ENCODE data around the gene NKG7. TPM values are rescaled to one million over a fixed set of nuclear protein-coding genes. Genes with fewer than 3 reads are reported as not detected.
"Not testable (repeated sequence)": the region's sequence is repeated elsewhere in the genome, so short reads cannot be mapped to it uniquely, and the experiment has no call there.

Gene NKG7
- polyA plus RNA-seq, 1 donor (not counting 4 experiments of a cell fraction or from before 2014, with no cell fraction given), result not detected

GRCh38 chr19:51417810-51418157, 45.3 kb upstream of the NKG7 start:
- DNase-seq (ENCODE audit: low read depth, low spot score) (no peak), FAIRE-seq (no peak)
- no peaks in the 10 kb centered on the region for H3K27me3 ChIP-seq (ENCODE audit: control insufficient read depth, extremely low read depth, insufficient read depth, low read length)
- H3K9me3 ChIP-seq (ENCODE audit: control insufficient read depth, low read depth, low read length), result no peaks in the 10 kb centered on the region
- H3K4me2 ChIP-seq (ENCODE audit: control insufficient read depth, extremely low read depth, insufficient read depth, low read depth, low read length), result no peak overlapping the region
- H3K36me3 ChIP-seq (ENCODE audit: control insufficient read depth in 2 of 2, extremely low read depth in 1 of 2, insufficient read depth in 2 of 2, low read length in 2 of 2), result no peaks in the 10 kb centered on the region
- TF ChIP-seq, protein P1, sequence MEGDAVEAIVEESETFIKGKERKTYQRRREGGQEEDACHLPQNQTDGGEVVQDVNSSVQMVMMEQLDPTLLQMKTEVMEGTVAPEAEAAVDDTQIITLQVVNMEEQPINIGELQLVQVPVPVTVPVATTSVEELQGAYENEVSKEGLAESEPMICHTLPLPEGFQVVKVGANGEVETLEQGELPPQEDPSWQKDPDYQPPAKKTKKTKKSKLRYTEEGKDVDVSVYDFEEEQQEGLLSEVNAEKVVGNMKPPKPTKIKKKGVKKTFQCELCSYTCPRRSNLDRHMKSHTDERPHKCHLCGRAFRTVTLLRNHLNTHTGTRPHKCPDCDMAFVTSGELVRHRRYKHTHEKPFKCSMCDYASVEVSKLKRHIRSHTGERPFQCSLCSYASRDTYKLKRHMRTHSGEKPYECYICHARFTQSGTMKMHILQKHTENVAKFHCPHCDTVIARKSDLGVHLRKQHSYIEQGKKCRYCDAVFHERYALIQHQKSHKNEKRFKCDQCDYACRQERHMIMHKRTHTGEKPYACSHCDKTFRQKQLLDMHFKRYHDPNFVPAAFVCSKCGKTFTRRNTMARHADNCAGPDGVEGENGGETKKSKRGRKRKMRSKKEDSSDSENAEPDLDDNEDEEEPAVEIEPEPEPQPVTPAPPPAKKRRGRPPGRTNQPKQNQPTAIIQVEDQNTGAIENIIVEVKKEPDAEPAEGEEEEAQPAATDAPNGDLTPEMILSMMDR (optimal IDR thresholded peaks at IDR 0.05 in 1 of 3, IDR thresholded peaks at IDR 0.05 in 1 of 3, conservative IDR thresholded peaks at IDR 0.05 in 1 of 3; ENCODE audit: extremely low read depth in 1 of 3, insufficient read depth in 2 of 3, low read length in 3 of 3), result no peak
- TF ChIP-seq EZH2 (IDR thresholded peaks at IDR 0.05; ENCODE audit: low read length), result no peak
- H3K4me3 ChIP-seq (ENCODE audit: control insufficient read depth in 2 of 3, extremely low read depth in 1 of 3, insufficient read depth in 2 of 3, low read depth in 1 of 3, low read length in 3 of 3), result no peak overlapping the region
- no peaks in the 10 kb centered on the region for H3K79me2 ChIP-seq (ENCODE audit: control insufficient read depth, insufficient read depth, low read length)
- H2AFZ ChIP-seq (ENCODE audit: control insufficient read depth, low read length), result no peak overlapping the region
- dilution Hi-C loops (cut with MboI; ENCODE audit: extremely low pct_ligation_motif_present, low sequenced_read_pairs), result no loop called here
- H3K27ac ChIP-seq (ENCODE audit: control insufficient read depth, insufficient read depth, low read length), result no peak overlapping the region
- H3K4me1 ChIP-seq (ENCODE audit: control insufficient read depth, extremely low read depth, insufficient read depth, low read length), result no peaks in the 10 kb centered on the region
- no peaks in the 10 kb centered on the region for H4K20me1 ChIP-seq (ENCODE audit: control insufficient read depth, extremely low read depth, insufficient read depth, low read length)
- H3K9me1 ChIP-seq (ENCODE audit: control insufficient read depth, extremely low read depth, insufficient read depth, low read length), result no peaks in the 10 kb centered on the region
- H3K9ac ChIP-seq (ENCODE audit: control insufficient read depth, extremely low read depth, insufficient read depth, low read length), result no peak overlapping the region

DNA sequence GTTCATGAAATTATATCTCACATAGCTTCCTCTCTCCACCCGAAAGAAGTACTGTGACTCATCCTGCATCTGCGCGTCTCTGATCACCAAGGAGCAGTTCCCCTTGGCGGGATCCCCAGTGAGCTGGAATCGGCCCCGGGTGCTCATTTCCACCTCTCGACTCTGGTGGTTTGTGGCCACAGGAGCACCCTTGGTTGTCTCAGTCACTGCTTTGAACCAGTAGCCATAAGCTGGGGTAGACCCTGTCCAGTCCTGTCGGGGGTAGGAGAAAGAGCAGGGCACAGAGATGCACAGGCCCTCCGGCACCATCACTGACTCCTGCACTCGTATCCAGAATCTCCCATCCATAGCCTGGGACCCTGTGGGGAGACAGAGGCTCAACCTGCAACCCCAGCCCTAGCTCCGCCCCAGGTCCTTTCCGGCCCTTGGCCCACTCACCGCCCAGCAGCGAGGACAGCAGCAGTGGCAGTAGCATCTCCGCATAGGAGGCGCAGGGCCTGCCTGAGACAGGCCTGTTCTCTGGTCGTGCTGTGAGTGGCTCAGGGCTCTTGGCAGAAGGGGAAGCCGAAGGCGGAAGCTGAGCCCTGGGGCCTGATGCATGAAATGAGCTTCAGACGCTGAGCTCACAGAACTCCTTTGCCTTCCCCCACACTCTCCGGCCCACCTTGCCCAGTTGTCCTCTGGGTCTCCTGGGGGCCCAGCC, 44.8 kb upstream of the NKG7 start, which contains the start of gene SIGLEC10:
Gene SIGLEC10, minus strand, starts transcription at position 536 of the 703 bp plus-strand sequence. Its CDS starts 61 bp downstream, at position 475.
- Histone ChIP-seq H3K9me1 (ENCODE audit: control insufficient read depth, extremely low read depth, insufficient read depth, low read length) (no peaks in the 10 kb centered on the region), H3K9ac (ENCODE audit: control insufficient read depth, extremely low read depth, insufficient read depth, low read length) (no peak within 1 kb of the TSS), H3K4me3 (ENCODE audit: control insufficient read depth in 2 of 3, extremely low read depth in 1 of 3, insufficient read depth in 2 of 3, low read depth in 1 of 3, low read length in 3 of 3) (no peak within 1 kb of the TSS), H3K4me2 (ENCODE audit: control insufficient read depth, extremely low read depth, insufficient read depth, low read depth, low read length) (no peak within 1 kb of the TSS), H2AFZ (ENCODE audit: control insufficient read depth, low read length) (no peak within 1 kb of the TSS), H3K79me2 (ENCODE audit: control insufficient read depth, insufficient read depth, low read length) (no peaks in the 10 kb centered on the region), H3K4me1 (ENCODE audit: control insufficient read depth, extremely low read depth, insufficient read depth, low read length) (no peaks in the 10 kb centered on the region), H3K27ac (ENCODE audit: control insufficient read depth, insufficient read depth, low read length) (no peak within 1 kb of the TSS), H3K9me3 (ENCODE audit: control insufficient read depth, low read depth, low read length) (no peaks in the 10 kb centered on the region), H4K20me1 (ENCODE audit: control insufficient read depth, extremely low read depth, insufficient read depth, low read length) (no peaks in the 10 kb centered on the region), H3K27me3 (ENCODE audit: control insufficient read depth, extremely low read depth, insufficient read depth, low read length) (no peaks in the 10 kb centered on the region), H3K36me3 (ENCODE audit: control insufficient read depth in 2 of 2, extremely low read depth in 1 of 2, insufficient read depth in 2 of 2, low read length in 2 of 2) (no peaks in the 10 kb centered on the region)
- dilution Hi-C loops (cut with MboI; ENCODE audit: extremely low pct_ligation_motif_present, low sequenced_read_pairs), result no loop called here
- DNase-seq (ENCODE audit: low read depth, low spot score) (no peak), FAIRE-seq (no peak)
- TF ChIP-seq, protein P1 (optimal IDR thresholded peaks at IDR 0.05 in 1 of 3, IDR thresholded peaks at IDR 0.05 in 1 of 3, conservative IDR thresholded peaks at IDR 0.05 in 1 of 3; ENCODE audit: extremely low read depth in 1 of 3, insufficient read depth in 2 of 3, low read length in 3 of 3), result no peak
- TF ChIP-seq EZH2 (IDR thresholded peaks at IDR 0.05; ENCODE audit: low read length), result no peak

DNA sequence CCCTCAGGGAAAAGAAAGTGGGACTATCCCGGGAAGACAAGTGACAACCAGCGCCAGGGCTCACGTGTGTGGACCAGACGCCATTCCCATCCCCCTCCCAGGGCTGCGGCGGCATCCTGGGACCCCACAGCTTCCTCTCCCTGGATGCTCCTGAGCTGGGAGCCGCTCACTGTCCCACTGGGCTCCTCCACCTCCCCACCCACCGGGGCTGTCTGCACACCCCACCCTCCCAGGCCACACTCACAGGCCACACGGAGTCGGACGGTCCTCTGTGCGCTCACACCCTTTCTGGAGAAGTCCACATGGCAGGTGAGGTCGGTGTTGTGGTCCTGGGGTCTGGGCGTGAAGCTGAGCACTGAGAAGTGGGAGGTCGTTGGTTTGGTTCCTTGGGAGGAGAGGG, 44.0 kb upstream of the NKG7 start:
- DNase-seq (ENCODE audit: low read depth, low spot score); H3K4me2 ChIP-seq (ENCODE audit: control insufficient read depth, extremely low read depth, insufficient read depth, low read depth, low read length); H3K79me2 ChIP-seq (ENCODE audit: control insufficient read depth, insufficient read depth, low read length); H4K20me1 ChIP-seq (ENCODE audit: control insufficient read depth, extremely low read depth, insufficient read depth, low read length); H3K4me3 ChIP-seq (ENCODE audit: control insufficient read depth in 2 of 3, extremely low read depth in 1 of 3, insufficient read depth in 2 of 3, low read depth in 1 of 3, low read length in 3 of 3); H2AFZ ChIP-seq (ENCODE audit: control insufficient read depth, low read length); H3K4me1 ChIP-seq (ENCODE audit: control insufficient read depth, extremely low read depth, insufficient read depth, low read length); H3K9me1 ChIP-seq (ENCODE audit: control insufficient read depth, extremely low read depth, insufficient read depth, low read length); H3K9ac ChIP-seq (ENCODE audit: control insufficient read depth, extremely low read depth, insufficient read depth, low read length); dilution Hi-C loops (cut with MboI; ENCODE audit: extremely low pct_ligation_motif_present, low sequenced_read_pairs); H3K27me3 ChIP-seq (ENCODE audit: control insufficient read depth, extremely low read depth, insufficient read depth, low read length); H3K27ac ChIP-seq (ENCODE audit: control insufficient read depth, insufficient read depth, low read length); H3K36me3 ChIP-seq (ENCODE audit: control insufficient read depth in 2 of 2, extremely low read depth in 1 of 2, insufficient read depth in 2 of 2, low read length in 2 of 2); H3K9me3 ChIP-seq (ENCODE audit: control insufficient read depth, low read depth, low read length); FAIRE-seq: not testable (repeated sequence)
